Left ventricle myocardium superior (tissue), 1 donor: Measurements from ENCODE around the gene RPH3AL. TPM values are rescaled to one million over a fixed set of nuclear protein-coding genes. Genes with fewer than 3 reads are reported as not detected.

Source experiments
- ATAC-seq: fragments of 200-7000 bp; cut with Tn5 transposase; one replicate; pipeline ENCODE4 v1.9.1; 2020; ENCODE audit warnings: mild to moderate bottlenecking, moderate library complexity
- DNase-seq: peaks from one replicate; pipeline ENCODE4 v3.0.0-alpha.2; 2020
- intact Hi-C: fragments of 100-400 bp; cut with micrococcal nuclease; formaldehyde crosslinking; loops from one replicate; pipeline ENCODE4 v1.11.0; 2022
- long read RNA-seq: library from polyadenylated mRNA; unstranded; transcript quantifications from one replicate; pipeline ENCODE4 v2.0.0, GENCODE V29; 2021
- total RNA-seq: library from RNA; stranded (reverse); fragmentation: NEBNext Ultra II Directional; extraction: Animal tissue kit (Norgen Biotek cat#: 25700); gene quantifications from one replicate; pipeline ENCODE4 v1.2.1, GENCODE V29; 2021
- donor health status: DM: no; HTN: yes; CAD: no; lungs with severe emphysema.

RPH3AL gene, protein sequence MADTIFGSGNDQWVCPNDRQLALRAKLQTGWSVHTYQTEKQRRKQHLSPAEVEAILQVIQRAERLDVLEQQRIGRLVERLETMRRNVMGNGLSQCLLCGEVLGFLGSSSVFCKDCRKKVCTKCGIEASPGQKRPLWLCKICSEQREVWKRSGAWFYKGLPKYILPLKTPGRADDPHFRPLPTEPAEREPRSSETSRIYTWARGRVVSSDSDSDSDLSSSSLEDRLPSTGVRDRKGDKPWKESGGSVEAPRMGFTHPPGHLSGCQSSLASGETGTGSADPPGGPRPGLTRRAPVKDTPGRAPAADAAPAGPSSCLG
- total RNA-seq: 3.8 TPM
- long read RNA-seq, partial matches to known transcripts: 2 of 13 reads
- long read RNA-seq, other reads (novel, unspliced or antisense): 11 of 13 reads

DNA sequence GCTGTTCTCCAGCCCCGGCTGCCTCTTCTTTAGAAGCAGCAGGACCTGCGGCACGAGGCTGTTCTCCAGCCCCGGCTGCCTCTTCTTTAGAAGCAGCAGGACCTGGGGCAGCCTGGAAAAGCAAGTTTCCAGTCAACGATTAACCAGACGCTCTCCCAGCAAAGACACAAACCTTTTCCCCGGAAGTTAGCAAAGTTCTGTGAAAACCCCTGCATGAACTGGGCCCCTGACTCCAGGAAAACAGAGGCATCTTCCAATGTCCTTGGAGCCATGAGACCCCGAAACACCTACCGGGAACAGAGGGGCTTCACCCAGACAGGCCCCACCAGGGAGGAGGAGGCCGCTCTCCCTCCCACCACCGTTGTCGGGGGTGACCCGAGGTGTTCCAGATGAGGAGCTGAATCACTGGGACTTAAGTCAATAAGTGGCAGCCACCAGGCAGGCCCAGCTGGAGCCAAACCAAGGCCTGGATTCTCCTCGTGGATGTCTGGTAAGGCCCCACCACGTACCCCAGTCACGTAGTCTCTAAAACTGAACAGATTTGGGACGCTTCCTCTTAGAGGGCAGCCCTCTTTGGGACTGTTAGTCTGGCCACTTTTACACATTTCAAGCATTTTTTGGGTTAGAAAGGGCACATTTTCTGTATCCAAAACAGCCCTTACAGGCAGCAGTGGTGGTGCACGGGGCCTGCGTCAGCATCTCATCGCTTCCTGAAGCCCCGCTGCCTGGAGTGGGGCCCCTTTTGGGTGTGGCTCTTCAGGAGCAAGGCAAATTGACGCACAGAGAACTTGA, at the start of gene RPH3AL:
TSS of gene RPH3AL (minus strand) at position 387 of the 792 bp plus-strand sequence. CDS start 25,264 bp downstream, outside the sequence.
- intact Hi-C loops: no loop called here
- peak; percentile 51 for ATAC-seq
- peak; percentile 63 for DNase-seq

DNA sequence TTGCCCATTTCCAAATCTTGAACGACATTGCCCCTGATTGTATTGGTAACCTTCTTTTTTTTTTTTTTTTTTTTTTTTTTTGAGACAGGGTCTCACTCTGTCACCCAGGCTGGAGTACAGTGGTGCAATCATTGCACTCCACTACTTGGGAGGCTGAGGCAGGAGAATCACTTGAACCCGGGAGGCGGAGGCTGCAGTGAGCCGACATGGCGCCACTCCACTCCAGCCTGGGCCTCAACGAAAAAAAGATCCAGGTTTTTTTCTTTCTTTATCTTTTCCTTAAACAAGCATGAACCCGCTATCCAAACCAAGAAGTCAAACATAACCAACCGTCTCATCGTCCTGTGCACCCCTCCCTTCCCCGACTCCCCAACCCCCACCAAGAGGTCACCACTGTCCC, 47.6 kb upstream of the RPH3AL start:
- intact Hi-C loops: no loop called here
- DNase-seq: no peak
- ATAC-seq: no peak

DNA sequence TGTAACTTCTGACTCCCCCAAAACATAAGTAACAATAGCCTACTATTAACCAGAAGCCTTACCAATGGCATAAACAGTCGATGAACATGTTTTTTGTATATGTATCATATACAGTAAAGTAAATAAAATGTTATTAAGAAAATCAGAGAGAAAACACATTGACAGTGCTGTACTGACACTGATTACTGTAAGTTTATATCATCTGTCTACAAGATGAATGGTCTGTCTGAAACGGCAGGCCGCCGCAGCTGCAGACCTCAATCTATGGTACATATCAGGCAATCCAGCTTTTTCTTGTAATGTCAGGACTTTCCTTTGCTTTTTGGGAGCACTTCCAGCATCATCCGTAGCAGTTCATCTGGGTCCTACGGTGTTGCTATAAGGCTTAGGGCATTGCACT, 44.2 kb upstream of the RPH3AL start:
- ATAC-seq: no peak
- intact Hi-C loops: no loop called here
- DNase-seq: no peak

DNA sequence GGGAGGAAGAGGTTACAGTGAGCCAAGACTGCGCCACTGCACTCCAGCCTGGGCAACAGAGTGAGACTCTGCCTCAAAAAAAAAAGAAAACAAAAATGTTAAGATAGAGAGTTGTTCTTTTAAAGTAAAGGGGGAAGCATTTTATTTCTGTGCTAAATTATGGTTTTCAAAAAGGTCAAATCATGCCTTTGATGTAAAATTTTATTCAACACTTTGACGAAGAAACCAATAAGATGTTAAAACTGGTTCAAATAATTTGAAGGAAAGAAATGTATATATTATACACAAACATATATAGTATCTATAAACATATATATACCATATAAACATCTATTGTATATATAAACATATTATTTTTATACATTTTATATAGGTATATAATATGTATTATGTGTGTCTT, 43.4 kb upstream of the RPH3AL start:
- DNase-seq (no peak), ATAC-seq (no peak)
- intact Hi-C loops: no loop called here

DNA sequence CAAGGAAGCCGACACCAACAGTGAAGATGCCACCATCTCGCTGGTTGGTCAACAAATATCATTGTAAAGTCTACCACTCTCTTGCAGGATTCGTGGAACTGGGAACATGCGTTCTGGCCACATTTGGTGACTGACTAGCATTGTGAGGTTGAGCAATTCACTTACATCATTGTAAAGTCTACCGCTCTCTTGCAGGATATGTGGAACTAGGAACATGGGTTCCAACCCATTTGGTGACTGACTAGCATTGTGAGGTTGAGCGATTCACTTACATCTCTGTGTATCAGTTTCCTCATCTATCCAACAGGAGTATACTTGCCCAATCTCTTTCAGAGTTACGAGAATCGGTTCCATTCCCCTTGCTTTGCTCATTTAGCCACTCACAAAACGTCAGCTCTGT, 42.6 kb upstream of the RPH3AL start:
- no peak for DNase-seq
- no peak for ATAC-seq
- intact Hi-C loops: no loop called here

DNA sequence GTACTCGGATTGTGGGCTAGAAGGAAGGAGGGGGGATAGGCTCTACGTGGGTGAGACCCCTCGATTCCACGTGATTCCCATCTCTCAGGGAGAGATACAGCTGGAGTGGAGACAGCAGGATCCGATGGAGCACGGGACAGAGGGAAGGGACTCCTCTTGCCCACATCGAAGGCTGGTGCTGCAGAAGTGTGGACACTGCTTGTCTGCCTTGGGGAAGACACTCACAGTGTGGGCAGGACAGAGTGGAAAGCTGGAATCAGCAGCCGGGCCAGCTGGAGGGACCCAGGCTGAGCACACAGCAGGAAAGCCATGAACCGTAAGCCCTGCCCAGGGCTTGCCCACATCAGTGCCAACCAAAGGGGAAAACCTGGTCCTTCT, 42.1 kb upstream of the RPH3AL start:
- intact Hi-C loops: no loop called here
- no peak for DNase-seq
- ATAC-seq: no peak

DNA sequence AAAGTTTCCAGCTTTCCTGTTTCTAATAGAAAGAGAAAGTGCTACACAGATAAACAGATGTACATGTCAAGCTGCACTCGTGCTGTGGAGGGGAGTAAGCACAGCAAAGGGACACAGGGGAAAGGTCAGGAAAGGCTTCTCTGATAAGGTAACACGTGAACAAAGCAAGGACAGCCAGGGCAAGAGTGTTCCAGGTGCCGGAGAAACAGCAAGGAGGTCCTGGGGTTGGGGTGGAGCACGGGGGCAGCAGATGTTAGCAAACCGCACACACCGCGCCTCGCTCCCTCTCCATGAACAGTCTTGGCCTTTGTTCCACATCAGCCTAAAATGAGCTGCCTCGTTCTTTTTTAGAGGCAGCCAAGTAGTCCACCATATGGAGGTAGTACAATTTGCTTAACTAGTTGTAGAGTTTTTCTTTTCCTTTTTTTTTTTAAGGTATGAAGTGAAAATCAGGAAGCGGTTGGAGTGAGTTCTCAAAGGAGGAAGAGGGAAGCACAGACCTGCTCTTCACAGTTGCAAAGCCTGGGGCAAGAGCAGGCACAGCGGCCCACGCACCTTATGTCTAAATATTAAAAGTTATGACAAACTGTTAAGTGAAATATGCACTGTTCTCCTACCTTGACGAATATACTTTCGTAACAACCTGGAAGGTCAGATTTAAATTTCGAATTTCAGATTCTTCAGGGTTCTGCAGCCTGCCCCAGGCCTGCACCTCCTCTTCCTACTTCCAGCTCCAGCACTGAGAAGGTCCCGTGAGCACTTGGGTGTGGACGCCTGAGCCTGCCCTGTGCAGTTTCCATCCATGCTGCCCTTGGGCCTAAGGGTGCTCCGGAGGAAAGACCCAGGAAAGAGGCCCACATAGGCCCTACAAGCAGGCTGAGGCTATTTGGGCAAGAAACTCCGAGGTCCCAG, 41.5 kb upstream of the RPH3AL start:
- DNase-seq (no peak), ATAC-seq (no peak)
- intact Hi-C loops: no loop called here

DNA sequence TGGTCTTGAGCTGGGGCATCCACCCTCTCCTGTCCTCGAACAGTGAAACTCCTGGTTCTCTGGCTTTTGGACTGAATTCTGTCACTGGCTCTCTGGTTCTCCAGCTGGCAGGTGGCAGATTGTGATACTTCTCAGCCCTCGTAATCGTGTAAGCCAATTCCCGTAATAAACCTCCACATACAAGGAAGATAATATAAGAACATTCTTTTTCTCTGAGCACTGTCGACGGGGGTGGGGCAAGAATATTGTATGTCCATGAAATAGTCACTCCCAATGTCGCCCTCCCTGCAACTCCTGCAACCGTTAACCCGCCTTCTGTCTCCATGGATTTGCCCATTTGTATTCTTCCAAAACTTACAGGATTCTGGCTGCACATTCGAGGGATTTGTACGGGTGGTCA, 39.2 kb upstream of the RPH3AL start:
- intact Hi-C loops: no loop called here
- no peak for ATAC-seq
- DNase-seq: no peak

DNA sequence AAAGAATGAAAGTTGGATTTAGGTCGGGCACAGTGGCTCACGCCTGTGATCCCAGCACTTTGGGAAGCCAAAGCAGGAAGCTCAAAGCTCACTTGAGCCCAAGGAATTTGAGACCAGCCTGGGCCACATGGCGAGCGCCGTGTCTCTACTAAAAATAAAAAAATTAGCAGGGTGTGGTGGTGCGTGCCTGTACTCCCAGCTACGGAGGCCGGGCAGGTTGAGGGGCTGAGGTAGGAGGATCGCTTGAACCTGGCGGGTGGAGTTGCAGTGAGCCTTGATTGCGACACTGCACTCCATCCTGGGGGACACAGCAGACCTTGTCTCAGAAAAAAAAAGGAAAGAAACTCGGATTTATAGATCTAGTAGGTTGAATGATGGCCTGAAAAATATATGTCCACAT, 37.4 kb upstream of the RPH3AL start:
- intact Hi-C loops: no loop called here
- ATAC-seq: no peak
- DNase-seq: no peak

DNA sequence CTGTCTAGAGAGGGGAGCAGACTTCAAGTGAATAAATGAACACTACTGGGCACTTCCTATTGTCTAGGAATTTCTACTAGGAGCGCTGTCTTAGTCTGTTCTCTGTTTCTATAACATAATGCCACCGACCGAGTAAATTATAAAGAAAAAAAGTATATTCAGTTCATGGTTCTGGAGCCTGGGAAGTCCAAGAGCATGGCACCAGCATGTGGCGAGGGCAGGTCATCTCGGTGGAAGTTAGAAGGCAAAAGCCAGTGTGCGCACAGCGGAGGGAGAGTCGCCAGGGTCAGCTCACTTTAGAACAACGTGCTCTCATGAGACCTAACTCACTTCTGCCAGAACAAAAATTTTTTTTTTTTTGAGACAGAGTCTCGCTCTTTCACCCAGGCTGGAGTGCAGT, 35.5 kb upstream of the RPH3AL start:
- DNase-seq (no peak), ATAC-seq (no peak)
- intact Hi-C loops: no loop called here

DNA sequence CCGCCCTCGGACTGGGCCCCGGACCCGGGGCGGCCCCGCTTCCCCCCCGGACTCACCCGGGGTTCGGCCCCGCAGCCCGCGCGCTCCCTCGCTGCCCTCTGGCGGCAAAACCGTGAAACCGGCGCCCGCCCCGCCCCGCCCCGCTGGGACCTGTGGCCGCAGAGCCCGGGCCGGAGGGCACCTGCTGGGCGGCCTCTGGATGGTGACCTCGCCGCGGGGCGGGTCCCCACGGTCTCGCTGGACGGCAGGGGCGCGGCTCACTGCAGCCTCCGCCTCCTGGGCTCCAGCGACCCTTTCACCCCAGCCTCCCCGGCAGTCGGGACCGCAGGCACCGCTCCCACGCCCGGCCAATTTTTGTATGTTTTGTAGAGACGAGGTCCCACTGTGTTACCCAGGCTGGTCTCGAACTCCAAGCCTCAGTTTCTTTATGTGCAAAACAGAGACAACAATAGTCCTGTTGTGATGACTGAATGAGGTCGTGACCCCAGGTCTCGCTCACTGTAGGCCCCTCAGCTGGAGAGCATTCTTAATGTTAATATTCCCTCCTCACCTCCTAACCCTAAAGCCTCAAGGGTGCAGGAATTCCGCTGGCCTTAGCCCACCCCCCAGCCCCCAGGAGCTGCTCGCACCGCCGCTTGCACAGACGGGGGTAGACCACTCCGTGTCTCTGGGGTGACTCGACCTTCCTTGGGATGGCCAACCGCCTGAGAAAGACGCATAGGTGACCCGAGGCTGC, 33.7 kb upstream of the RPH3AL start:
- intact Hi-C loops: no loop called here
- DNase-seq (peak; percentile 88), ATAC-seq (peak; percentile 77)

DNA sequence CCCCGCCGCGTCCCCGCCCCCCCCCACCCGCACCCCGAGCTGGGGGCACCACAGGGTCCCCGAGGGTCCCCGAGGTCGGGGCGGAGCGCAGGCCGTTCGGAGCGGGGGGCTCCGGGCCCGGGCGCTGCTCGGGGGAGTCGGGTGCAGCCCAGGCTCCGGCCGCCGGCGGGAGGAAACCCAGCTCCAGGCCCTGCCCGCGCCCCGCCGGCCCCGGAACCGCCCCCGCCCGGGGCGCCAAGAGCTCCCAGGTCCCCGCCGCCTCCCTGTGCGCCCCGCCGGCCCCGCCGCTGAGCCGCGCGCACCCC, 33.2 kb upstream of the RPH3AL start:
- intact Hi-C loops: no loop called here
- DNase-seq: no peak
- no peak for ATAC-seq

DNA sequence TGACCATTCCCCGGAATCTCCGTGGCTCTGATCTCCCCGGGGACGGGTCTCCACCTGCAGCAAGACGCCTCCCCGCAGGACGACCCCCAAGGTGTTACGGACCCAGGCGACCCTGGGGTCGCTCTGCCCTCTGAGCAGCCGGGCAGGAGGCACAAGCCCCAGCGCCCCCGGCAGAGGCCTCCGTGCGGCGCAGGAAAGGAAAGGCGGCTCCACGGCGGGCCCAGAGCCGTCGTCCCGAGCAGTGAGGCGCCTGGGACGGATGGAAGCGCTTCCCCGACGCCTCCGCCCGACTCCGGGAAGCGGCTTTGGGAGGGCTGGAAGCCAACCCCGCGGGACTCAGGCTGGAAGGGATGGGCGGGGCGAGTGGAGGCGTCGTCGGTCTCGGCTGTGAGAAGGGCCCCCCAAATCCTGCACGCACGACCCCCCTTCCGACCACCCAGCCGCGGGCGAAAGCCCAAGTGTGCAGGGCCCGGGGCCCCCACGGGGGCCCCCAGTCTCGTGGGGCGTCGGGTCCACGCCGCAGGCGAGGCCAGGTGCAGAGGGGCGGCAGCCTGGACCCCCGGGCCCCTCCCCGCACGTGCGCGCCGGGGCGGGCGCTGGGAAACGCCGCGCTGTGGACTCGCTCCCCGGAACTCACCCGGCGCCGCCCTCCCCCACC, 32.7 kb upstream of the RPH3AL start:
- intact Hi-C loops: no loop called here
- DNase-seq (peak; percentile 83), ATAC-seq (peak; percentile 77)

DNA sequence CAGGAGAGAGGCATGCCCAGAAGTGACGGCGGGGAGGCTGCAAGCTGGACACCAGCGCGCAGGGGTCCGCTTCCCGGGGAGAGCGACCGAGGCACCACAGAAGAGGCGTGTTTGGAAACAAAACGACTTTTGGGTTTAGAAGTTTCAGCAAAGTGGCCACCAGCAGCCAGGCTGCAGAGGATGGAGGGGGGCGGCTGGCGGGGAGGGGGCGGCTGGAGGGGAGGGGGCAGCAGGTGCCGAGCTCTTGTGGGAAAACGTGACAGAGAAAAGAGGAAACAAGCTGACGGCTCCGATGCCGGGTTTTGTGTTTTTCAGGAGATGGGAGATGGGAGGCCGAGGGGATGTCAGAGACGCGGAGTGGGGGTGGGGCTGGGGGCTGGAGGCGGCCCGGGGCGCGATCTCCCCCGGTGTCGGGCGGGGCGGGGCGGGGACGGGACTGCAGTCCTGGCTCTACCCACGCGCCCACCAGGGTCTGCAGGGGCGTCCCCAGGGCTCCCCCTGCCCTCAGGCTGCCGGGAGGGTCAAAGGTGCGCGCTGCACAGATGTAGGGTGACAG, 32.1 kb upstream of the RPH3AL start:
- intact Hi-C loops: no loop called here
- peak; percentile 6 for ATAC-seq
- DNase-seq: peak; percentile 37

DNA sequence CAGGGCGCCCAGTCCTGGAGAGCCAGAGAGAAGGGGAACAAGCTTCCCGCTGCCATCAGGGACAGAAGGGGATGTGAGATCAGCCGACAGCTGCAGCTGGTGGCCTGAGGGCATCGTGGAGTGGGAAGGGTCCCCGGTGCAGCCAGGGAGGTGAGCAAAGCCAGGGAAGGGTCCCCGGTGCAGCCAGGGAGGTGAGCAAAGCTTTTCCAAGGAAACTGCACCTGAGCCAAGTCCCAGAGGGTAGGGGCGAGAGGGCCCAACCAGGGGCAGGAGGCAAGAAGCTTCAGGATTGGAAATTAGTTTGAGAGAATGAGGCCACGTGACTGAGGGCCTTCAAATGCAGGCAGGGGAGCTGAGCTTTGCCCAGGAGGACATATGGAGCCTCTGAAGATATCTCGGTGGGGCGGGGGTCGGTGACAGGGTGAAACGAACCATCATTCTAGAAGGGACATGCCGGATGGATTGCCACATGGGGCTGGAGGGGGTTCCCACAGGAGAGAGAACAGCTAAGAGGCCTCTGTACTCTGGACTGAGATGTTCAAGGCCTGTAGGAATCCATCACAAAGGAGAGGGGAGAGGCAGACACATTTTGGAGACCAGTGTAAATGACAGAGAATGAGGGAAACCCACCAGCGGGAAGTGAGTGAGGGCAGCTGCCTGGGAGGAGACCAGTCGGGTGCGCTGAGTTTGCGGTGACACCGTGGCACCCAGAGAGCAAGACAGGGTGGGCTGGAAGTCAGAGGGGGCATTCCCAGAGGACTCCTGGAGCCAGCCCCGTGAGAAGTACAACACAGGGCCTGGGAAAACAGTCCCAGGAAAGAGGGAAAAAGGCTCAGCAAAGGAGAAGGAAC, 31.4 kb upstream of the RPH3AL start:
- ATAC-seq (no peak), DNase-seq (no peak)
- intact Hi-C loops: no loop called here

DNA sequence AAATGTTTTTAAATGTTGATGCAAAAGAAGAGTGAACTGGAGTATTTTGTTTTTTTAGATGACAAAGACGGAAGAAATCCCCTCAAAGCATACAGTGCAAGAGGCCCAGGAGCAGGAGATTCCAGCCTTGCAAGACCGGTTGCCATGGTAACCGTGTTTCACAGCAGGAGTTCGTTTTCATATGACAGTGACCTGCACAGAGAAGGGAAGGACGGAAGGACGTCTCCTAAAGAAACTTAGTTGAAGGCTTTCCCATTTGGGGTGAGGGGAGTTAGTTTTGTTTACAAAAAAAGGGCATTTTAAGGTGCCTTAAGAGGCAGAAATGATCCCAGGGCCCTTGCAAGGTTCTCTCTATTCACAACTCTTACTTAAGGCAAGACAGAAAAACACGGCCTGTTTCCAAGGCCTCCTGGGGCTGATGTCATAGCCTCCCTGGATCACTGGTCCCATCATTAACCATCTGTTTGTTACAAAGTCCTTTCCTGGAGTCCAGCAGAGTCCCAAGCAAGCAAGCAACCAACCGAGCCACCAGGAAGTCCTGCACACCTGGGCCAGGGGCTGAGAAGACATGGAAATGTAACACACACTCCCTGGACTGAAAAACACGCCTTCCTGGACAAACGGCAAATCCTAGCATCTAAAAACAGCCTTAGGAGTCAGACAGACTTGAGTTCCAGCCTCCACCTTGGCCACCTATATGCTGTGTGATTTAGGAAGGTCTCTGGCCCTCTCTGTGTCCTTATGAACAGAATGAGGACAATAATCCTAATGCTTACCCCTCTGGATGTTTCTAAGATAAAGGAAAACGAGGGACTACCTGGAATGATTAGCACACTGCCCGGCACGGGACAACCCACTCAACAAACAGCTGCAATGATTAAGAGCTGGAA, 30.3 kb upstream of the RPH3AL start:
- no peak for DNase-seq
- peak; percentile 28 for ATAC-seq
- intact Hi-C loops: no loop called here
